ENCODE data around the gene ATRAID. TPM values are rescaled to one million over a fixed set of nuclear protein-coding genes. Genes with fewer than 3 reads are reported as not detected.

The ATRAID gene
- total and polyA plus RNA-seq, 4 donors, result 44.9 to 77.5 (median 48.9) TPM

DNA sequence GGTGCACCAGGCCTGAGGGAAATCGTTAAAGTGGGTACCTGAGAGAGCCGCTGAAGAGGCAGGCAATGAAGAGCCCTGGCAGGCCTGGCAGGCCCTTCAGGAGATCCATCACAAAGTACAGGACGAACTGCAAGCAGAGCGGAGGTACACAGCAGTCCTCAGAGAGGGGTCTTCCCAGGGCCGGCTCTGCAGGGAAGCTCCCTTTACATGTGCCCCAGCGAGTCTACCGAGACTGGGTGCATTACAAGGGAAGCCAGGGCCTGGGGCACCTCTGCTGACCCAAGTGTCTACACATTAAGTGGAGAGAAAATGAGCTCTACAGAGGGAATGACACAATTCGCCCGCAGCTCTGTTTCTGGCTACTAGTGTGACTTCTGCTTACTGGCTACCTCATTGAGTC is 8.1 kb upstream of the ATRAID start (continued):
- TF ChIP-seq, protein P1, sequence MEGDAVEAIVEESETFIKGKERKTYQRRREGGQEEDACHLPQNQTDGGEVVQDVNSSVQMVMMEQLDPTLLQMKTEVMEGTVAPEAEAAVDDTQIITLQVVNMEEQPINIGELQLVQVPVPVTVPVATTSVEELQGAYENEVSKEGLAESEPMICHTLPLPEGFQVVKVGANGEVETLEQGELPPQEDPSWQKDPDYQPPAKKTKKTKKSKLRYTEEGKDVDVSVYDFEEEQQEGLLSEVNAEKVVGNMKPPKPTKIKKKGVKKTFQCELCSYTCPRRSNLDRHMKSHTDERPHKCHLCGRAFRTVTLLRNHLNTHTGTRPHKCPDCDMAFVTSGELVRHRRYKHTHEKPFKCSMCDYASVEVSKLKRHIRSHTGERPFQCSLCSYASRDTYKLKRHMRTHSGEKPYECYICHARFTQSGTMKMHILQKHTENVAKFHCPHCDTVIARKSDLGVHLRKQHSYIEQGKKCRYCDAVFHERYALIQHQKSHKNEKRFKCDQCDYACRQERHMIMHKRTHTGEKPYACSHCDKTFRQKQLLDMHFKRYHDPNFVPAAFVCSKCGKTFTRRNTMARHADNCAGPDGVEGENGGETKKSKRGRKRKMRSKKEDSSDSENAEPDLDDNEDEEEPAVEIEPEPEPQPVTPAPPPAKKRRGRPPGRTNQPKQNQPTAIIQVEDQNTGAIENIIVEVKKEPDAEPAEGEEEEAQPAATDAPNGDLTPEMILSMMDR (IDR thresholded peaks at IDR 0.05; ENCODE audit: low read depth, low read length, missing input control), result no peak

DNA sequence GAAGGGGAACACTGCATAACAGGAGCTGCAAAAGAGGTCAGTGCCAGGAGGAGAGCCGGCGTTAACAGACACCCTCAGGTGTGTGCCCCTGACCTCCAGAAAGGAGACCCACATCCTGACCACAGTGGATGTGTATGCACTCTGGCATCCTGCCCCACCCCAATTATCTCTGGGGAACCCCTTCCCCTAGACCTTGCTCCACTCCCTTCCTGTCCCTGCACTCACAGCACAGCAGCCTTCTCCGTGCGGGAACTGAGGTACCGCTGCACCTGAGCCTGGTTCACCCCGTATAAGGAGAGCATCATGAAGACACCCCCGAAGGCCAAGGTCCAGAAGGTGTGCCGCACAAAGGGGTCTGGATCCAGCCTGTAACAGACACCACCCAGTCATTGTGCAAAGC is 7.3 kb upstream of the ATRAID start:
- H3K4me1 ChIP-seq (ENCODE audit: control insufficient read depth in 4 of 4, insufficient read depth in 4 of 4, low read length in 3 of 4), result peaks cover 0 to 5% (median 0%) of the 10 kb centered on the region in 4 donors
- peaks cover 9 to 83% (median 51%) of the 10 kb centered on the region in 4 donors for H3K36me3 ChIP-seq (ENCODE audit: control insufficient read depth in 4 of 4, insufficient read depth in 3 of 4, low read depth in 1 of 4, low read length in 3 of 4)
- H3K9me3 ChIP-seq (ENCODE audit: control insufficient read depth in 4 of 4, low read length in 3 of 4), result no peaks in the 10 kb centered on the region

More for the DNA sequence above, 7.3 kb upstream of the ATRAID start:
- TF ChIP-seq RAD21 (IDR thresholded peaks at IDR 0.05) (no peak), TAF1 (conservative IDR thresholded peaks at IDR 0.05) (no peak), FOXA1 (IDR thresholded peaks at IDR 0.05) (no peak), NR2F2 (IDR thresholded peaks at IDR 0.05) (no peak), JUND (IDR thresholded peaks at IDR 0.05) (no peak), HNF4A (conservative IDR thresholded peaks at IDR 0.05) (no peak), FOXA2 (IDR thresholded peaks at IDR 0.05) (no peak), HNF4G (IDR thresholded peaks at IDR 0.05) (no peak), YY1 (IDR thresholded peaks at IDR 0.05) (no peak), SP1 (IDR thresholded peaks at IDR 0.05) (no peak), RXRA (IDR thresholded peaks at IDR 0.05) (no peak), EGR1 (IDR thresholded peaks at IDR 0.05; ENCODE audit: low read depth in 2 of 2) (no peak), GABPA (IDR thresholded peaks at IDR 0.05 in 1 of 2, conservative IDR thresholded peaks at IDR 0.05 in 1 of 2) (no peak)
- TF ChIP-seq, protein P2, sequence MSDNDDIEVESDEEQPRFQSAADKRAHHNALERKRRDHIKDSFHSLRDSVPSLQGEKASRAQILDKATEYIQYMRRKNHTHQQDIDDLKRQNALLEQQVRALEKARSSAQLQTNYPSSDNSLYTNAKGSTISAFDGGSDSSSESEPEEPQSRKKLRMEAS (IDR thresholded peaks at IDR 0.05), result no peak
- TF ChIP-seq, protein P3, sequence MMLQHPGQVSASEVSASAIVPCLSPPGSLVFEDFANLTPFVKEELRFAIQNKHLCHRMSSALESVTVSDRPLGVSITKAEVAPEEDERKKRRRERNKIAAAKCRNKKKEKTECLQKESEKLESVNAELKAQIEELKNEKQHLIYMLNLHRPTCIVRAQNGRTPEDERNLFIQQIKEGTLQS (IDR thresholded peaks at IDR 0.05), result no peak
- TF ChIP-seq, protein P4, sequence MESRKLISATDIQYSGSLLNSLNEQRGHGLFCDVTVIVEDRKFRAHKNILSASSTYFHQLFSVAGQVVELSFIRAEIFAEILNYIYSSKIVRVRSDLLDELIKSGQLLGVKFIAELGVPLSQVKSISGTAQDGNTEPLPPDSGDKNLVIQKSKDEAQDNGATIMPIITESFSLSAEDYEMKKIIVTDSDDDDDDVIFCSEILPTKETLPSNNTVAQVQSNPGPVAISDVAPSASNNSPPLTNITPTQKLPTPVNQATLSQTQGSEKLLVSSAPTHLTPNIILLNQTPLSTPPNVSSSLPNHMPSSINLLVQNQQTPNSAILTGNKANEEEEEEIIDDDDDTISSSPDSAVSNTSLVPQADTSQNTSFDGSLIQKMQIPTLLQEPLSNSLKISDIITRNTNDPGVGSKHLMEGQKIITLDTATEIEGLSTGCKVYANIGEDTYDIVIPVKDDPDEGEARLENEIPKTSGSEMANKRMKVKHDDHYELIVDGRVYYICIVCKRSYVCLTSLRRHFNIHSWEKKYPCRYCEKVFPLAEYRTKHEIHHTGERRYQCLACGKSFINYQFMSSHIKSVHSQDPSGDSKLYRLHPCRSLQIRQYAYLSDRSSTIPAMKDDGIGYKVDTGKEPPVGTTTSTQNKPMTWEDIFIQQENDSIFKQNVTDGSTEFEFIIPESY (IDR thresholded peaks at IDR 0.05), result no peak
- TF ChIP-seq, protein P5, sequence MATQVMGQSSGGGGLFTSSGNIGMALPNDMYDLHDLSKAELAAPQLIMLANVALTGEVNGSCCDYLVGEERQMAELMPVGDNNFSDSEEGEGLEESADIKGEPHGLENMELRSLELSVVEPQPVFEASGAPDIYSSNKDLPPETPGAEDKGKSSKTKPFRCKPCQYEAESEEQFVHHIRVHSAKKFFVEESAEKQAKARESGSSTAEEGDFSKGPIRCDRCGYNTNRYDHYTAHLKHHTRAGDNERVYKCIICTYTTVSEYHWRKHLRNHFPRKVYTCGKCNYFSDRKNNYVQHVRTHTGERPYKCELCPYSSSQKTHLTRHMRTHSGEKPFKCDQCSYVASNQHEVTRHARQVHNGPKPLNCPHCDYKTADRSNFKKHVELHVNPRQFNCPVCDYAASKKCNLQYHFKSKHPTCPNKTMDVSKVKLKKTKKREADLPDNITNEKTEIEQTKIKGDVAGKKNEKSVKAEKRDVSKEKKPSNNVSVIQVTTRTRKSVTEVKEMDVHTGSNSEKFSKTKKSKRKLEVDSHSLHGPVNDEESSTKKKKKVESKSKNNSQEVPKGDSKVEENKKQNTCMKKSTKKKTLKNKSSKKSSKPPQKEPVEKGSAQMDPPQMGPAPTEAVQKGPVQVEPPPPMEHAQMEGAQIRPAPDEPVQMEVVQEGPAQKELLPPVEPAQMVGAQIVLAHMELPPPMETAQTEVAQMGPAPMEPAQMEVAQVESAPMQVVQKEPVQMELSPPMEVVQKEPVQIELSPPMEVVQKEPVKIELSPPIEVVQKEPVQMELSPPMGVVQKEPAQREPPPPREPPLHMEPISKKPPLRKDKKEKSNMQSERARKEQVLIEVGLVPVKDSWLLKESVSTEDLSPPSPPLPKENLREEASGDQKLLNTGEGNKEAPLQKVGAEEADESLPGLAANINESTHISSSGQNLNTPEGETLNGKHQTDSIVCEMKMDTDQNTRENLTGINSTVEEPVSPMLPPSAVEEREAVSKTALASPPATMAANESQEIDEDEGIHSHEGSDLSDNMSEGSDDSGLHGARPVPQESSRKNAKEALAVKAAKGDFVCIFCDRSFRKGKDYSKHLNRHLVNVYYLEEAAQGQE (IDR thresholded peaks at IDR 0.05), result no peak
- TF ChIP-seq, protein P1 (IDR thresholded peaks at IDR 0.05; ENCODE audit: low read depth, low read length, missing input control), result no peak
- no peak for DNase-seq (ENCODE audit: low spot score)
- H3K27me3 ChIP-seq (ENCODE audit: control insufficient read depth in 4 of 4, insufficient read depth in 4 of 4, low read length in 3 of 4), result no peaks in the 10 kb centered on the region
- H3K27ac ChIP-seq (ENCODE audit: low read depth in 1 of 2, low read length in 2 of 2), result no peak overlapping the region
- no peak overlapping the region for H3K9ac ChIP-seq (ENCODE audit: low read depth in 1 of 2, low read length in 2 of 2)
- WGBS, result 97% methylated on average over 8 of the region's 8 CpGs
- no peak overlapping the region for H3K4me3 ChIP-seq (ENCODE audit: low read depth in 1 of 3, low read length in 3 of 3)
